SK-N-SH (cell line): ENCODE results near the gene TMEM163.

Experiments
- ELF1 ChIP-seq: IDR thresholded peaks from 2 replicates; pipeline ENCODE4 v1.4.0; 2012
- FOXJ3 ChIP-seq: sonication (generic); formaldehyde crosslinking; IDR thresholded peaks from 2 replicates; pipeline ENCODE4 v1.5.1; 2020; ENCODE audit warnings: mild to moderate bottlenecking, missing genetic modification reagents
- NFIC ChIP-seq: IDR thresholded peaks from 2 replicates; pipeline ENCODE4 v1.4.0; 2012; ENCODE audit warnings: borderline replicate concordance
- POLR2AphosphoS5 ChIP-seq: IDR thresholded peaks from 2 replicates; pipeline ENCODE4 v1.6.1; 2012; ENCODE audit warnings: low read depth, low read length
- RFX5 ChIP-seq: IDR thresholded peaks from 2 replicates; pipeline ENCODE4 v1.6.1; 2012; ENCODE audit warnings: mild to moderate bottlenecking, improper control_type of control experiment, low read length
- RXRA ChIP-seq: IDR thresholded peaks from 2 replicates; pipeline ENCODE4 v1.4.0; 2012; ENCODE audit warnings: low read depth, mild to moderate bottlenecking, borderline replicate concordance
- TEAD4 ChIP-seq: IDR thresholded peaks from 2 replicates; pipeline ENCODE4 v1.4.0; 2012; ENCODE audit warnings: mild to moderate bottlenecking, borderline replicate concordance; ENCODE audit not compliant: insufficient read depth
- TF ChIP-seq, protein P1 (sequence below): IDR thresholded peaks from 2 replicates; pipeline ENCODE4 v1.4.0; 2012; ENCODE audit warnings: low read depth, borderline replicate concordance
- TF ChIP-seq, protein P2 (sequence below): IDR thresholded peaks from 2 replicates; pipeline ENCODE4 v1.6.1; 2012; ENCODE audit warnings: mild to moderate bottlenecking, low read depth, low read length, moderate library complexity
- TF ChIP-seq, protein P3 (sequence below): fragments of 200-600 bp; sonication (generic); IDR thresholded peaks from 2 replicates; pipeline ENCODE4 v1.6.1; 2017; ENCODE audit warnings: antibody characterized with exemption, mild to moderate bottlenecking, moderate library complexity

DNA sequence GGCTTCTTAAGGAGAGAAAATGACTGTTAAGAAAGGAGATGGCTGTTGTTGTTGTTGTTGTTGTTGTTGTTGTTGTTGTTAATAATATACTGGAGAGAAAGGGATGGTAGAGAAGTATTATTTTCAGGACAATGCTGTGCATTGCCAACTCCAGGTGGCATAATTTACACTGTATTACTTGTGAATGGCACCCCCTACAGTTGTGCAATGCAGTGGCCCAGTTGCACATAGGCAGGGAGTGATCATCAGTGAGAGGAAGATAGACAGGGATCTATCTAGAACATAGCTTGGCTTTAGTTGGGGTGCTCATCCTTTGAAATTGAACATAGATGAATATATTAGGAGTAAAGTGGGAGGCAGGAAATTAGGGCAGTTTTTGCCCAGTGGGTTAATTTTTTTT is 47.2 kb upstream of the TMEM163 start:
- TF ChIP-seq ELF1 (no peak), FOXJ3 (CRISPR knock-in tag) (no peak), RXRA (no peak), NFIC (no peak), POLR2AphosphoS5 (no peak), RFX5 (no peak), TEAD4 (no peak)
- TF ChIP-seq, protein P1, sequence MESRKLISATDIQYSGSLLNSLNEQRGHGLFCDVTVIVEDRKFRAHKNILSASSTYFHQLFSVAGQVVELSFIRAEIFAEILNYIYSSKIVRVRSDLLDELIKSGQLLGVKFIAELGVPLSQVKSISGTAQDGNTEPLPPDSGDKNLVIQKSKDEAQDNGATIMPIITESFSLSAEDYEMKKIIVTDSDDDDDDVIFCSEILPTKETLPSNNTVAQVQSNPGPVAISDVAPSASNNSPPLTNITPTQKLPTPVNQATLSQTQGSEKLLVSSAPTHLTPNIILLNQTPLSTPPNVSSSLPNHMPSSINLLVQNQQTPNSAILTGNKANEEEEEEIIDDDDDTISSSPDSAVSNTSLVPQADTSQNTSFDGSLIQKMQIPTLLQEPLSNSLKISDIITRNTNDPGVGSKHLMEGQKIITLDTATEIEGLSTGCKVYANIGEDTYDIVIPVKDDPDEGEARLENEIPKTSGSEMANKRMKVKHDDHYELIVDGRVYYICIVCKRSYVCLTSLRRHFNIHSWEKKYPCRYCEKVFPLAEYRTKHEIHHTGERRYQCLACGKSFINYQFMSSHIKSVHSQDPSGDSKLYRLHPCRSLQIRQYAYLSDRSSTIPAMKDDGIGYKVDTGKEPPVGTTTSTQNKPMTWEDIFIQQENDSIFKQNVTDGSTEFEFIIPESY = no peak
- TF ChIP-seq, protein P2, sequence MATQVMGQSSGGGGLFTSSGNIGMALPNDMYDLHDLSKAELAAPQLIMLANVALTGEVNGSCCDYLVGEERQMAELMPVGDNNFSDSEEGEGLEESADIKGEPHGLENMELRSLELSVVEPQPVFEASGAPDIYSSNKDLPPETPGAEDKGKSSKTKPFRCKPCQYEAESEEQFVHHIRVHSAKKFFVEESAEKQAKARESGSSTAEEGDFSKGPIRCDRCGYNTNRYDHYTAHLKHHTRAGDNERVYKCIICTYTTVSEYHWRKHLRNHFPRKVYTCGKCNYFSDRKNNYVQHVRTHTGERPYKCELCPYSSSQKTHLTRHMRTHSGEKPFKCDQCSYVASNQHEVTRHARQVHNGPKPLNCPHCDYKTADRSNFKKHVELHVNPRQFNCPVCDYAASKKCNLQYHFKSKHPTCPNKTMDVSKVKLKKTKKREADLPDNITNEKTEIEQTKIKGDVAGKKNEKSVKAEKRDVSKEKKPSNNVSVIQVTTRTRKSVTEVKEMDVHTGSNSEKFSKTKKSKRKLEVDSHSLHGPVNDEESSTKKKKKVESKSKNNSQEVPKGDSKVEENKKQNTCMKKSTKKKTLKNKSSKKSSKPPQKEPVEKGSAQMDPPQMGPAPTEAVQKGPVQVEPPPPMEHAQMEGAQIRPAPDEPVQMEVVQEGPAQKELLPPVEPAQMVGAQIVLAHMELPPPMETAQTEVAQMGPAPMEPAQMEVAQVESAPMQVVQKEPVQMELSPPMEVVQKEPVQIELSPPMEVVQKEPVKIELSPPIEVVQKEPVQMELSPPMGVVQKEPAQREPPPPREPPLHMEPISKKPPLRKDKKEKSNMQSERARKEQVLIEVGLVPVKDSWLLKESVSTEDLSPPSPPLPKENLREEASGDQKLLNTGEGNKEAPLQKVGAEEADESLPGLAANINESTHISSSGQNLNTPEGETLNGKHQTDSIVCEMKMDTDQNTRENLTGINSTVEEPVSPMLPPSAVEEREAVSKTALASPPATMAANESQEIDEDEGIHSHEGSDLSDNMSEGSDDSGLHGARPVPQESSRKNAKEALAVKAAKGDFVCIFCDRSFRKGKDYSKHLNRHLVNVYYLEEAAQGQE = no peak
- TF ChIP-seq, protein P3, sequence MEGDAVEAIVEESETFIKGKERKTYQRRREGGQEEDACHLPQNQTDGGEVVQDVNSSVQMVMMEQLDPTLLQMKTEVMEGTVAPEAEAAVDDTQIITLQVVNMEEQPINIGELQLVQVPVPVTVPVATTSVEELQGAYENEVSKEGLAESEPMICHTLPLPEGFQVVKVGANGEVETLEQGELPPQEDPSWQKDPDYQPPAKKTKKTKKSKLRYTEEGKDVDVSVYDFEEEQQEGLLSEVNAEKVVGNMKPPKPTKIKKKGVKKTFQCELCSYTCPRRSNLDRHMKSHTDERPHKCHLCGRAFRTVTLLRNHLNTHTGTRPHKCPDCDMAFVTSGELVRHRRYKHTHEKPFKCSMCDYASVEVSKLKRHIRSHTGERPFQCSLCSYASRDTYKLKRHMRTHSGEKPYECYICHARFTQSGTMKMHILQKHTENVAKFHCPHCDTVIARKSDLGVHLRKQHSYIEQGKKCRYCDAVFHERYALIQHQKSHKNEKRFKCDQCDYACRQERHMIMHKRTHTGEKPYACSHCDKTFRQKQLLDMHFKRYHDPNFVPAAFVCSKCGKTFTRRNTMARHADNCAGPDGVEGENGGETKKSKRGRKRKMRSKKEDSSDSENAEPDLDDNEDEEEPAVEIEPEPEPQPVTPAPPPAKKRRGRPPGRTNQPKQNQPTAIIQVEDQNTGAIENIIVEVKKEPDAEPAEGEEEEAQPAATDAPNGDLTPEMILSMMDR = no peak
